ENCODE results near the gene DNAJC22.
"Not testable (repeated sequence)": the region's sequence is repeated elsewhere in the genome, so short reads cannot be mapped to it uniquely, and the experiment has no call there.

The DNAJC22 gene

DNA sequence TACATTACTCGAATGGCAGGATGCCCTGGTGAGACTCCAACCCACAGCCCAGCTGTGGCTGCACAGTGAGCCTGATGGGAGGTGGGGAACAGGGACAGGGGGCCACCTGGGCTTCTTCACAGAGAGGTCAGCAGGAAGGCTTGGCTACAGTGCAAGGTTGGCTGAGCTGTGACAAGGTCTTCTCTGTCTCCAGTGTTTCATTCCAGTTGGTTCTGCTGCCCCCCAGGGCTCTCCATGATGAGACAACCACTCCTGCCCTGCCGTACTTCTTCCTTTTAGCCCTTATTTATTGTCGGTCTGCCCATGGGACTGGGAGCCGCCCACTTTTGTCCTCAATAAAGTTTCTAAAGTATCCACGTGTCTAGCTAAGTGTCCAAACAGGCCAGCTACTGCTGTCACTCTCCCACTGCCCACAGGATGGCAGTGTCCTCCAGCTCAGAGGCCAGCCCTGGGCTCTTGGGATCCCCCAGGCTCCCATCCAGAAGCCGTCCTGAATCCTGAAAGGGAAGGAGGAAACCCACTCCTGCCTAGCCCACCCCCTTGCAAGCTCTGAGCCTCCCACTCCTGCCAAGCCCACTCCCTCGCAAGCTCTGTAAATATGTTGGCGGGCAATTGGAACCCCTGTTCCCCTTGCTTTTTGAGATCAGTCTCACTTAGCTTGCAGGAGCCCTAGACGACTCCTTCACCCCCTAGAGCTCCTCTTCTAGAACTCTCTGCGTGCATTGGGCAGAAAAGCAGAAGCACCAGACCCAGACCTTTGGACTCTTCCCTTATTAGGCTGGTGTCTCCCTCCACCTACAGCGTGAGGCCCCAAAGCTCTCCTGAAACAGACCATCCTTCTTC lies 15.1 kb upstream of the DNAJC22 start:
- DNase-seq: no peak

DNA sequence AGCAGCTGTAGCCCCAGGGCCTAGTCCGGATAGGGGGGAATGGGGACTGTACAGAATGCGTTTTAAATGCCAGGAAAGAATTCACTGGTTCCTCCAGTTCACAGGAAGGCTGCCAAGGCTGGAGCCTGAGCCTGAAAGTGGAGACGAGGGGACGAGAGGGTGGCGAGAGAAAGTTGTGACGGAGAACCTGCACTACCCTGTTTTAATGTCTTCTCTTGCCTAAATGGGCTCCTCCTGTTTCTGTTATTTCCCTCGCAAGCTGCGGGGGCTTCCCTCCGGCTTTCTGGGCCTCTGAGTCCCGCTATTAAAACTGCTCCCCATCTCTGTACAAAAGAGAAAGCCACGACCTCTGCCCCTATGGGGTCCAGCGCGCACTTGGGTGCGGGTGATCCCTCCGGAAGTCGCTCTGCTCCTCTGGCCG lies 14.2 kb upstream of the DNAJC22 start:
- no peak for DNase-seq

DNA sequence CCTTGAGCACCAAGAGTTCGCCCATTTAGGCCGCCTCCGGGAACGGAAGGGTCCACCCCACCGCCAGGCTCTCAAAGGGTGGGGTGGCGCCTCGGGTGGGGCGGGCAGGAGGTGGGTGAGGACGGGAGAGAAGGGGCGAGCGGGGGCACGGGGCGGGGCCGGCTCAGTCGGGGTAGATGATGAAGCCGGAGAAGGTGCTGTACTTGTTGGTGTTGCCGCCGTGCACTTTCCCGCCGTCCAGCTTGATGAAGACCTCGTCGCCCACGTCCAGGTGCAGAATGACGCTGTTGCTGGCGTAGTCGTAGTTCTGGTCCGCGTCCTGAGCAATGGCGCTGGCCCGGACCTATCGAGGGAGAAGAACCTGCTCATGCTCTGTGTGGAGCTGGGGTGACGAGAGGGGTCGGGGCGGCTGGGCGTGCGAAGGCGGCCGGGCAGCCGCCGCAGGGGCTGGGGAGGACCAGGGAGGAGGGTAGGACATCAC lies 13.8 kb upstream of the DNAJC22 start:
- DNase-seq: no peak

DNA sequence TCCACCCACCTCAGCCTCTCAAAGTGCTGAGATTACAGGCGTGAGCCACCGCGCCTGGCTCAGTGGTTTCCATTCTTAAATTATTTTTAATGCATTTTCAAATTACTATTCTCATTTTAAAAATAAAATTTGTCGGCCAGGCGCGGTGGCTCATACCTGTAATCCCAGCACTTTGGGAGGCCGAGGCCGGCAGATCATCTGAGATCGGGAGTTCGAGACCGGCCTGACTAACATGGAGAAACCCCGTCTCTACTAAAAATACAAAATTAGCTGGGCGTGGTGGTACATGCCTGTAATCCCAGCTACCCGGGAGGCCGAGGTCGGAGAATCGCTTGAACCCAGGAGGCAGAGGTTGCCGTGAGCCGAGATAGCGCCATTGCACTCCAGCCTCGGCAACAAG lies 12.9 kb upstream of the DNAJC22 start:
- DNase-seq: not testable (repeated sequence)

DNA sequence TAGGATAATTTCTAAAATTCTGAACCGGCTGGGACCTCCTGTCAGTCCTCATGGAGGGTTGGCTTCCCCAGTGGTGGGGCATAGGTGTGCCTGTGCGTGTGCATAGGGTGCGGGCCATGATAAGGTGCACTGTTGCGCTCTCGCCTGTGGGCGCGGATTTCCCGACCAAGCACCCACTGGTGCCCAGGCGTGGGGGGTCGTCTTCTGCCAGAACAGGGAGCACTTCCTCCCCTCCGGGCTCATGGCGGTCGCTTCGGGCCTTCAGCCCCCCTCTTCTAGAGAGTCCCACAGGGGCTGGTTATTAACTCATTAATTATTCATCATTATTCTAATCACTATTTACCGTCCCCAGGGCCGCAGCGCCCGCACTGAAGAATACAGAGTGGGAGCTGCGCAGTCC lies 12.5 kb upstream of the DNAJC22 start:
- no peak for DNase-seq

DNA sequence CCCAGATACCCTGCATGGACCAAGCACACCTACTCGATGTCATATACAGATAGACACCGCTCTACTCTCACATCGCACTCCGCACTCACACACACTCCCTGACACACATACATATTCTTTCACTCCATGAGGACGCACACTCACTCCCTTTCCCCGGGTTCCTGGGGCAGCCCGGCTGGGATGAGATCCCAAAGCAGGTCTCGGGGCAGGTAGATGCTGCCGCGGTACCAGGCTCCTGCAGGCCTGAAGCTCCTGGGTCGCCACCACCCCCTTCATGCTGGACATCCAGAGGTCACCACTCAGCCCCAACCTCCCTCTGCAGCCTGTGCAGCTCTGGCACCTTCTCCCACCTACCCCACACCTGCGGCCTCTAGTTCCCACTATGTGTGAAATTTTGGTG lies 12.0 kb upstream of the DNAJC22 start:
- DNase-seq: no peak

DNA sequence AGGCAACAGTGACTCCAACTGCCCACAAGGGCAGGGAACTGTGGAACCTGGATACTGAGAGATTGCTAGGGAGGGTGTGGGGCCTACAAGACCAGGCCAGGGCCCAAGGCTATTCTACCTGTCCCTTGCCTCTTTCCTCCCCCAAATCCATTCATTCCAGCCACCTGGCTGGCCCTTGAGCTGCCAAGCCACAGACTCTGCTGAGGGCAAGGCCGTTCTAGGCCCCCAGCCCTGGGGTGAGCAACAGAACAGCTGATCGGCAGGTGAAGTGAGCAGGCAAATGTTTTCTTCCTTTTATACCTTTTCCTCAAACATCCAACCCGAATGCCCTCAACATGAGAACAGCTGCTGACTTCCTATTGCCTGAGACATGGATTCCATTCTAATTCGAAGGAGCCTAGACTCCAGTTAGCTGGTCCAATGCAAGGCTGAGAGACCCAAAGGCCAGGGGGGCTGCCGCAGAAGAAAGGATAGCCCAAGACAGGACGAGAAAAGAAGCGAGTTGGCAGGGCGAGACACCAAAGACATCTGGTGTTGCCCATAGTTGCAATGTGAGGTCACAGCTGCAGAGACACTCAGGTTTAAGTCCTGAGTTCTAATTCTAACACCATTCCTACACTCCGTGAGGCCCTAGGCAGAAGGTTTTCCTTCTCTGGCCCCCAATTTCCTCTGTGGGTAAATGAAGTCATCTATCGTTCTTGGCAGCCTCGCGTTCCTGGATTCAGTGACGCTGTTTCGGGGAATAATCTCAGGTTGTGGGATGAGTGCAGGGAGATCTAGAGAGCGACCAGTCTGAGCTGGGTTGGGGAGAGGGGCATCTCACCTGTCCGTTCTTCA lies 11.4 kb upstream of the DNAJC22 start:
- DNase-seq: no peak

DNA sequence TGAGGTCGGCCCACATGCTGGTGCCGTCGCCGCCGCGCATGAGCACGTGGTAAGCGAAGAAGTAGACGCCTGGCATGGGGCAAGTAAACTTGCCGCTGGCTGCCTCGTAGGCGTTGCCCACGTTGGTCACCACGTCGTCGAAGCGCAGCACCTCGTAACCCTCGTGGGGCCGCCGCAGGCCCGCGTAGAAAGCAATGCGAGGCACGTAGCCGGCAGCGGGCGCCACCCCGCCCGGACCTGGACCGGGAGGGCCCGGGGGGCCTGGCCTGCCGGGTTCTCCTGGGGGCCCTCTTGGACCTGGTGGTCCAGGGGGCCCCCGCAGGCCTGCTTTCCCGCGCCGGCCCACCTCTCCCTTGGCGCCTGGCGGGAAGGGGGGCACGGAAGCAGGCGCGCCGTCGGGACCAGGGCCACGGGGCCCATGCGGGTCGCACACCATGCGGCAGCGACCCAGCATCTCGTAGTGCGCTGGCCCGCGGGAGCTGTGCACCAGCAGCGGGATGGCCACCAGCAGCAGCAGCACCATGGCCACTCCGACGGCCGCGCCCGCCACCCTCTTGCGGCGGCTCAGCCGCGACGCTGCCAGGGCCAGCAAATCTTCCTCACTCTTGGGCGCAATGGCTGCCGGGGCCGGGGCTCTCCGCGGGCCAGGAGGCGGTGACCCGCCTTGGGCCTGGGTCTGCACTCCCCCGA lies 10.6 kb upstream of the DNAJC22 start:
- DNase-seq: no peak

DNA sequence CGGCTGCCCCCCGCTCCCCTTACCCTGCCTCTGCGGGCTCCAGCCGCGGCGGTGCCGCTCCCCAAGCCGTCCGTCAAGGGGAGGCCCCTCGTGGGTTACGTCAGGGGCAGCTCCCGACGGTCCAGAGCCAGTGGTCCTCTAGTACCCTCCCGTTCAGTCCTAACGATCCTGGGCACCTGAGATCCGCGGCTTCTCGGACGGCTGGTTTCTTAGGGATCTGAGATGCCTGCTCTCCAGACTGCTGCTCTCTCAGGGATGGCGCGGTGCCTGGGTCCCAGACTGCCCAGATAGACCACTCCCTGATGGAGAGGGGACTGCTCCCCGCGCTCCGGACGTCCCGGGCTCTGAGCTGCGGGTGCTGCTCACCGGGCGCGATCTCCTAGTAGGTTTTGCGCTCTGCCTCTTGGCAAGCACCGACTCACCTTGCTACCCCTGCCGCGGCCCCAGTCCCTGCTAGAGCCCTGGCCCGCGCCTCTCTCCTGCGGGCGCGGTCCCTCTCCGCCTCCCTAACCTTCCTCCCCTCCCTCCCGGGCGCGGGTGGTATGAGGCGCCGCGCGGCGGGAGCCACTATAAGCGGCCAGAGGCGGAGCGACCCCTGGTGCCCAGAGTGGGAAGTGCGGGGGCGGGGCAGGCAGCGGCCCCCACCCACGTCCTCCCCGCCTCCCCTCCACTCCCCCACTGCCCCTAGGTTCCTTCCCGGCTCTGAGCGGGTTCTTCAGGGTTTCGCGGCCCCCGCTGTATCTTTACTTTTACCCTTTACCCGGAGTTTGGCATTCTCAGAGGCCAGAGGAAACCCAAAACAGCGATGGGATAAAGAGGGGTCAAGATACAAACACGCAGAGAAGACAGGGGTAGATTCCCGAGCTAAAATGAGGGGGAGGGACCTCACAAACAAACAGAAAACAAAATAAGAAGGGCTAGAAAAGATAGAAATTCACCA lies 9.8 kb upstream of the DNAJC22 start, which contains the start of gene C1QL4:
TSS of gene C1QL4 (minus strand) at position 544 of the 940 bp plus-strand sequence. CDS start 711 bp downstream, outside the sequence.
- peak; percentile 90 for DNase-seq

DNA sequence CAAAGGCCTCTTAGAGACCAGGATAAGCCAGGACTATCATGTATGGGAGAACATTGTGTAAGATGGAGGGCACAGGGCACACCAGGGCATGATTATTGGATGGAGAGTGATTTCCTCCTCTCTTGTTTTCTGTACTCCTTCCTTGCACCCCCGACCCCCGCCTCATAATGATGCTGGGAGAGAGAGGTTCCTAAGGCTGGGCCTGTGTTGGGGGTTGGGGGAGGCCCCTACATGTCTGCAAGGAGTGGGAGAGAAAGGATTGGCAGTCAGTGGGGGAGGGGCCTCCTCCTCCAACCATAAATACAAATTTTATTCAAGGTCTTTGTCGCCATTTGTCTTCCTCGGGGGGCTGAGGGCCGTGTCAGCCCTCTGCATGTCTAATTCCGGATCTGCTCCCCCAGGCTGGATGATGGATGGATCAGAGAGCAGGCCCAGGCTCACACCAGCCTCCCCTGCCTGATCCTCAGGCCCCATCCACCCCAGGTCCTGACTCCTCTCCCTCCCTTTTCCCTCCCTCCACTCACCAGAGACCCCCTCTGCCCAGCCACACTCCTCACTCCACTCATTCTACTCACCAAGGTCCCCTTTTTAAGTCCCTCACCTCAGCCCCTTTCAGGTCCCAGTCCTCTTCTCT lies 7.7 kb upstream of the DNAJC22 start:
- DNase-seq: no peak

DNA sequence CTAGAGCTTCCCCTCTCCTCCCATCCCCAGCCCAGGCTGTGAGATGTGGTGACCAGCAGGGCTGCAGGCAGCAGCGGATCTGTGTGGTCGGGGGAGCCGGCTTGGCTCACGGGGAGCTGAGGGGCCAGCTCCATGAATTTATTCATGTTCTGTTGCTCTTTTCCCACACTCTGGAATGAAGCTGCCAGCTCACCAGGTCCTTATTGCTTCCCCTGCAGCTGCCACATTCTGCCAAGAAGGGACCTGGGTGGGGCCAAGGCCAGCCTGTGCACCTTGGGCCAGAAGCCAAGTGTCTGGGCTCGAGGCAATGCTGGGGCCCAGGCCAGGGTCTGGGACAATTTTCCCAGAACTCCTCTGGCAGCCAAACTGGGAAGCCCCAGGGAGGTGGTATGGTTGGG lies 7.2 kb upstream of the DNAJC22 start:
- DNase-seq: no peak

DNA sequence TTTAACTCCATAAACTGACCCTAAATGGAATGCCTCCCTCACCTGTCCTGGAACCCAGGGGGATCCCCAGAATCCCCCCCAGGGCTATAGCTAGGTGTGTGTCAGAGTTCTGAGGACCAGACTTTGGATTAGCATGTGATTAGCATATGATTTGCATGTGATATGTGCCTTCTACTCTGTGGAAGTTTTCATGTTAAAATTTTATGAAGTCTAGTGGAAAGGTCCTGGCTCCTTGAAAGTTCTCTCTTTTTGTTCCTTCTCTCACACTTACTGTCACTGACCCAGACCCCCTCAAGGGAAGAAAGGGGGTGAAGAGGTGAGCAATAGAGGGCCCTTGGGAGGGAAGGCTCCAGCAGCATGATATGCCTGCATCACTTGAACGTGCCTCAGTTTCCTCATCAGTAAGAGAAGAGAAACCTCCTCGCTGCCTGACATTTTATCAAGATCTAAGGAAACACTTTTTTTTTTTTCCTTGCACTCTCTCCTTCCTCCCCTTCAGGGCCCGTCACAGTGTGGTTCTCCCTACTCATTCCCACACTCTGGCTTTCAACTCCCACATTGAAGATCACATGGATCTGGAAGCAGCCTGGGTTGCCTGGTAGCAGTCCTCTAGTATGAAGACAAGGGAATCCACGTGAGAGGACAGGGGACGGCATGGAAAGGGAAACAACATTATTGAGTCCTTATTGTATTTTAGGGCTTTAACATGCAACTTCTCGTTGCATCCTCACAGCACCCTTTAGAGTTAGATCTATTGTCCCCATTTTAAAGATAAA lies 6.4 kb upstream of the DNAJC22 start:
- no peak for DNase-seq

DNA sequence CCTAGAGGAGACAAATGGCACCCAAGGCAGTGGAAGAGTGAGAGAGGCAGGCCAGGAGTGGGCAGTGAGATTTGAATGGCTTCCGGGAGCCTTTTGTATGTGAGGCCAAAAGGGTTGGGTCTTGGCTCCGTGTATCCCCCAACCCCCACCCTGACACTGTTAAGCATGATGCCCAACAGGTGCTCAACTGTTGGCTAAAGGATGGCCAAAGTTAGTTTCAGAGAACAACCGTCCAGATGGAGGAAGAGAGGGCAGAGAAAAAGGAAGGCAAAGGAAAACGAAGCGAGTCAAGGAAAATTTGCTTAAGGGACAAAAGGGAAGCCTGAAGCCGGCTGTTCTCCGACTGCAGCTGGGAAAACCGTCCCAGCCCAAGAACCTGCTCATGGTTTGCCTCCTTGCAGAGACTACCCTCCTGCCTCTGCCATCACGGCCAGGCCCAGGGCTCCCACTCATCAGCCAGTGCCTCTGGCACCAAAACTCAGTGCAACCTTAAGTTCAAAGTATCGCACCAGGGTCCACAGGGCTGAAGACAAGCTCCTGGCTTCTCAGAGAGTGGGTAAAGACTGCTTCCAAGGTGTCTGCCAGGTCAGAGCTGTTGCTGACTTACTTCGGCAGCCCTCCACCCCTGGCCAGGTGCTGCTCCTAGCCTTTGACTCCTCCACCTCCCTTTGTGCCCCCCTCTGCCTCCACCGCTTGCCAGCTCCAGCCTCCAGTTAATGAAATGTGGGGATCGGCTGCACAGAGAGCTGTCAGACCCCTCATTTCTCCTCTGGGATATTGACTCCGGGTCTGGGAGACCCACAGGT lies 5.5 kb upstream of the DNAJC22 start:
- no peak for DNase-seq

DNA sequence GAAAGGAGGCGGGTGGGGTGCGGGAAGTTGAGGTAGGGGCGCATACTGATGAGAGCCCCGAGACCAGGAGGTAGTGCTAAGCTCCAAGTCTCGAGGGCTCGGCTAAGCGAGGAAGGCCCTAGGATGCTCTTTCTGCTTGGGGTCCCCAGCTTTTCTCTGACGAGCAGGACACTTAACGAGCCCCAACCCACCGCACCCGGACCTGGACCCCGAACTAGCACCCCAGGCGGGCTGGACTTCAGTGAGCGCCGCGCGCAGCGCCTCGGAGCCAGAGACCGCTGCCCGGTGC lies 5.0 kb upstream of the DNAJC22 start:
- DNase-seq: no peak

DNA sequence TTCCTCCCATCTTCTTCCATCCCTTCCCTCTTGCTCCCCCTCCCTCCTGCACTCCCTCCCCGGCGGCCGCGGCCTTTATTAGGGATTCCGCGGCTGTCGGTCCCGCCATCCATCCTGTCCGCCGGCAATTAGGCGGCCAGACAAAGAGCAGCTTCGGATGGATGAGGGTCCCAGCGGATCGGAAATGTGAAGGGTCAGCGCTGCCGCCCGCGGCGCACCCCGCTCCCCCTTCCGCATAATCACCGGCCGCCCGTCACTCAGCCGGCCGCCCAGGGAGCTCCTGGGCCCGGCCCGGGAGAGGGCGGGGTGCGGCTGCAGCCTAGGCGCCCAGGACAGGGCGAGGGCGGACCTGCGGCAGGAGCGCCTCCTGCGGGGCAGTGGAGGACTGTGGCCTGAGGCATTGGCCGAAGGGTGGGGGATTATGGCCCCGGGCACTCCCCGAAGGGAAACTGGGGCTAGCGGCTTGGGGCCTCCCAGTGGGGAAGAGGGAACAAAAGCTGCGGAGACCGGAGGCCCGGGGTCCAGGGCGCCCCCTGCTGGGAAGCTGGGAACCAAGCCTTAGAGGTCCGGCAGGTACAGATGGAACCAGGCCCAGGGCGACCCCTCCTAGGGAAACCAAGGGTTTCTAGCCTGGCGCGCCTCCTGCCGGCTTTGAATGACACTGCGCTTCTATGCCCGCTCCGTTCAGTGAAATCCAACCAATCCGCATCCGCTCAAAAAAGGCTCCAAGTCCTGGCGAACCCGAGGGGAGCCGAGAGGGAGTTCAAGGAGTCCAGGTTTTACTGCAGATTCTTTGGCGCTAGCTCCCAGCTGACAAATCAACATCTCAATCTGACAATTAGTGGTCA lies 4.4 kb upstream of the DNAJC22 start:
- DNase-seq: peak; percentile 81

DNA sequence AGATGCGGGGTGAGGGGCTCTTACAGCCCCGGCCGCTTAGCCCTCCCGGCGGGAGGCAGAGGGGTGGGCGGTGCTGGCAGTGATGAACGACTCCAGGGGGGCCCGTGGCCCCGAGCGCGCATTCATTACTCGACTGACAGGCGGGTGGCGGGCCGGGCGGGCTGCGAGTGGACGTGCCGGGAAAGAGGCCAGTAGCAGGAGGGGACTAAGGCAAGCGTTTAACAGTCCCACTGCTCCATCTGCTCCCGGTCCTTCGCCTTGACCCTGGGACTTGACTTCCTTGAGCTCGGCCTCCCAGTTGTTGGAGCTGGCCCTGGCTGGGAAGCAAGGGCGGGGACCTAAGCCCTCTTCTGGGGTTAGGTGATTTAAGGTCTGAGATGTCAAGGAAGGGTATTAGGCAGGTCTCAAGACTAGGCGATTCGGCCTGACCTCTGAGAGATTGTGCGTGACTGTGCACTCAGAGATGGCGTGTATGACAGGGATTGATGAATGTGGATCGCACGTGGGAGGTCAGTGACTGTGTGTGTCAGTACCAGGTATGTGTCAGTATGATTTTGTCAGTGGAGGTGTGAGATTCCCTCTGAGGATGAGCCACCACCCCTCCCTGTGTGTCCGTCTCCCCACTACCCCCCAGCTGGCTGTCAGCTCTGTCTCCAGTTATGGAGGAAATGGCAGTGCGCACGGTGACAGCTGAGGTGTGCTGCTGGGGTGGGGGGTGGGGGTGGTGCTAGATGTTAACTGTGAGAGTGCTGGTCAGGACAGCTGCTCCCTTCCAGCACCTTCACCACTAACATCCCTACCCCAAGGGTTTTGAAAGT lies 3.6 kb upstream of the DNAJC22 start:
- peak; percentile 44 for DNase-seq

DNA sequence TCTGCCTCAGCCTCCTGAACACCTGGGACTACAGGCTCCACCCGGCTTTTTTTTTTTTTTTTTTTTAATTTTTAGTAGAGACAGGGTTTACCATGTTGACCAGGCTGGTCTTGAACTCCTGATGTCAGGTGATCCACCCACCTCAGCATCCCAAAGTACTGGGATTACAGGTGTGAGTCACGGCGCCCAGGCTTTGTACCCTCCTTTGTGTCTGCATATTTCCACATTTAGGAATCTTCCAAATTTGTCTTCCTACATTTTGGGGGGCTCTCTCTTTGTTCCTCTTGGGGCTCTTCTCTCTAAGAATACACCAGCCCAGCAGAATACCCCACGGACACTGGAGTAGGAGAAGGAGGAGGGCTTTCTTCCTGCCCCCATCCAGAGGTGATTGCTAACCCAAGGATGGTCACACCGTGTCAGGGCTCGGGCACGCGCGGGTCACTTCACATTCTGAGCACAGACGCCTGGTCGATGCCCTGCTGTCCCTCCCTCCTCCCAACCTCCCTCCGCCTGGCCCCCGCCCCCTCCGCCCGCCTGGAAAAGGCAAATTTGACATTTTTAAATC lies 2.1 kb upstream of the DNAJC22 start:
- DNase-seq: no peak

Data from CD4-positive, alpha-beta T cell treated with Interleukin-6 for 4 hours (primary cell).